Testis (tissue), 3 donors: Measurements from ENCODE around the gene ME3. TPM values are rescaled to one million over a fixed set of nuclear protein-coding genes. Genes with fewer than 3 reads are reported as not detected.

Source experiments
- DNase-seq: peaks from one replicate; pipeline ENCODE4 v3.0.0-alpha.2; 2019
- H3K27ac ChIP-seq, 2 donors: fragments of 200-600 bp; sonication (generic); one replicate each; pipeline ENCODE4 v1.5.1; 2019
- H3K27me3 ChIP-seq: fragments of 200-600 bp; sonication (generic); one replicate; pipeline ENCODE4 v1.5.1; 2019
- H3K36me3 ChIP-seq: fragments of 200-600 bp; sonication (generic); one replicate; pipeline ENCODE4 v1.5.1; 2017; ENCODE audit warnings: low read depth; ENCODE audit errors: missing control alignments
- H3K4me1 ChIP-seq: fragments of 200-600 bp; sonication (generic); one replicate; pipeline ENCODE4 v1.5.1; 2019
- H3K4me3 ChIP-seq, 2 donors: fragments of 200-600 bp; sonication (generic); one replicate each; pipeline ENCODE4 v1.5.1; 2017 to 2019
- H3K9me3 ChIP-seq: fragments of 200-600 bp; sonication (generic); one replicate; pipeline ENCODE4 v1.5.1; 2017
- POLR2A ChIP-seq: fragments of 450-650 bp; IDR thresholded peaks from one replicate; pipeline ENCODE4 v1.6.1; 2017; ENCODE audit warnings: antibody characterized with exemption, mild to moderate bottlenecking, moderate library complexity
- WGBS, 2 donors: methylation state at CpG; one replicate each; pipeline ENCODE4 v1.1.5; 2018; 5-methylcytosine and 5-hydroxymethylcytosine counted together
- intact Hi-C: fragments of 100-400 bp; cut with DNase I; formaldehyde crosslinking; loops from one replicate; pipeline ENCODE4 v1.15.1; 2023; ENCODE audit warnings: low total_unique reads
- polyA plus RNA-seq: library from polyadenylated mRNA; stranded (reverse); fragments of 350-450 nt; fragmentation: Illumina TruSeq; extraction: RNeasy Lipid Tissue Mini Kit (QIAGEN cat#74804); gene quantifications from one replicate; pipeline ENCODE4 v1.2.3, GENCODE V29; 2014; ENCODE audit warnings: low read depth, low replicate concordance; ENCODE audit not compliant: insufficient read depth
- total RNA-seq, 2 donors: library from RNA; depleted of rRNA; stranded (reverse); fragments of >200 nt; gene quantifications; one replicate each; pipeline ENCODE4 v1.2.3, GENCODE V29; 2016
- TF ChIP-seq, protein P1 (sequence below), 3 experiments: fragments of 450-650 bp in 2 of 3; fragments of 200-600 bp in 1 of 3; sonication (generic) in 1 of 3; IDR thresholded peaks; one replicate each; pipeline ENCODE4 v1.5.1; 2016 to 2019; ENCODE audit warnings: antibody characterized with exemption in 3 of 3, mild to moderate bottlenecking in 2 of 3, moderate library complexity in 1 of 3

Gene ME3
- total and polyA plus RNA-seq, 3 donors from 2014 or later: 26.7 to 170 (median 115) TPM

DNA sequence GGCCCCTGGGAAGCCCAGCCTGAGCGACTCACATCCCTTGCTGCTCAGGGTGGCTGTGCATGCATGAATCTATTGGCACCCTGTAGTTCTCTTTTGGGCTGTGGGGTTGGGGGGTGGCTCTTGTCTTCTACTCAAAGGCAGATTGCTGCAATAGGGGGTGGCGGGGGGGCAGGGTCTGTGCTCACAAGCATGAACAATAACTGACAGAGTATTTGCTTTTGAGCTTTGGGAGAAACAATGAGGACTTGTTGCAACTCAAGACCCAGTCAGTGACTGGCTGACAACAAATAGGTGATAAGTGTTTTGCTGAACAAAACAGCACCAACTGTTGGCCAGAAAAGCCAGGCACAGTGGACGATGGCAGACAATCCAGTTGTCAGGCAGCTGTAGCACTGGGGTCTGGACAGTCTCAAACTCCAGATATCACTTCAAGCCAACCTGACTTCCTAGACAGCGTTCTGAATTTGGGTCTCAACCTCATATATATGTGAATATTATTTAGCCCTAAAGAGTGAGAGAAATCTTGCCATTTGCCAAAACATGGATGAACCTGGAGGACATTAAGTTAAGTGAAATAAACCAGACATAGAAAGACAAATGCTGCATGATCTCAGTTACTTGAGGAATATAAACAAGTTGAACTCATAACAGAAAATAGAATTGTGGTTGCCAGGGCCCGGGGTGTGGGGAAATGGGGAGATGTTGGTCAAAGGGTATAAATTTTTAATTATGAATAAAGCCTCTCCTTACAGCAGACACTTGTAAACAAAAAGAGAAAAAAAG lies 61.7 kb downstream of the ME3 start:
- Histone ChIP-seq H3K27me3 (no peaks in the 10 kb centered on the region), H3K27ac (no peak overlapping the region), H3K36me3 (no peaks in the 10 kb centered on the region), H3K9me3 (no peaks in the 10 kb centered on the region), H3K4me1 (peaks cover 11% of the 10 kb centered on the region), H3K4me3 (no peak overlapping the region)
- no peak for TF ChIP-seq POLR2A
- TF ChIP-seq, protein P1, sequence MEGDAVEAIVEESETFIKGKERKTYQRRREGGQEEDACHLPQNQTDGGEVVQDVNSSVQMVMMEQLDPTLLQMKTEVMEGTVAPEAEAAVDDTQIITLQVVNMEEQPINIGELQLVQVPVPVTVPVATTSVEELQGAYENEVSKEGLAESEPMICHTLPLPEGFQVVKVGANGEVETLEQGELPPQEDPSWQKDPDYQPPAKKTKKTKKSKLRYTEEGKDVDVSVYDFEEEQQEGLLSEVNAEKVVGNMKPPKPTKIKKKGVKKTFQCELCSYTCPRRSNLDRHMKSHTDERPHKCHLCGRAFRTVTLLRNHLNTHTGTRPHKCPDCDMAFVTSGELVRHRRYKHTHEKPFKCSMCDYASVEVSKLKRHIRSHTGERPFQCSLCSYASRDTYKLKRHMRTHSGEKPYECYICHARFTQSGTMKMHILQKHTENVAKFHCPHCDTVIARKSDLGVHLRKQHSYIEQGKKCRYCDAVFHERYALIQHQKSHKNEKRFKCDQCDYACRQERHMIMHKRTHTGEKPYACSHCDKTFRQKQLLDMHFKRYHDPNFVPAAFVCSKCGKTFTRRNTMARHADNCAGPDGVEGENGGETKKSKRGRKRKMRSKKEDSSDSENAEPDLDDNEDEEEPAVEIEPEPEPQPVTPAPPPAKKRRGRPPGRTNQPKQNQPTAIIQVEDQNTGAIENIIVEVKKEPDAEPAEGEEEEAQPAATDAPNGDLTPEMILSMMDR (IDR thresholded peaks at IDR 0.05): no peak
- 78 to 87% methylated on average over 5 of the region's 5 CpGs for WGBS, 2 donors
- intact Hi-C loops: no loop called here
- DNase-seq: no peak

DNA sequence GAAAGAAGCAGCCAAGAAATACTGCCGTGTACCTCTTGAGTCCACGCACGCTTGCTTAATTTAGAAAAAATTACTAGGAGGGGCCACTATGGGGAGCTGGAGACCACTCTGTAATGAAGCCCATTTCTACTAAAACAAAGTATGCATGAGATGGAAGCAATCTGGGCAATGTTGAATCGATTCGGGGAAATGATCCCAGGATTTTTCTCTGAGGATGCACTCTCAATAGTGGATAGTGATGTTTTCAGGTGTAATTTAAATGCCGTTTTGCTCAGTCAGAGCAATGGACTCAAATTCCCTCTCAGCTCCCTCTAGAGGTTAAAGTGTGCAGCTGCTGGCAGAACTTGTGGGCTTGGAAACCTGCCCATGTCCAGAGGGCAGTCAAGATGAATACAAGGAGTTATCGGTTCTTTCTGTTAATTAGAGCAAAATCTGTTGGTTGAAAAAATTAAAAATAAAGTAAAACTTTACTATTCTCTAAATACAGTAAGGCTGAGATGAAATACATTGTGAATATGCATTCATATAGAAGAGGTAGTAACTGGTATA lies 64.1 kb downstream of the ME3 start:
- Histone ChIP-seq H3K4me1 (peaks cover 11% of the 10 kb centered on the region), H3K36me3 (no peaks in the 10 kb centered on the region), H3K9me3 (no peaks in the 10 kb centered on the region), H3K27me3 (no peaks in the 10 kb centered on the region), H3K4me3 (no peak overlapping the region), H3K27ac (no peak overlapping the region)
- intact Hi-C loops: loop anchor here (5.0 kb wide), 1 partner anchor 209 kb away; no protein-coding TSS in a partner anchor
- TF ChIP-seq, protein P1 (IDR thresholded peaks at IDR 0.05): peak; percentile 82 to 89 (median 83)
- no peak for TF ChIP-seq POLR2A
- DNase-seq: peak; percentile 76
- 3% methylated on average over 7 of the region's 7 CpGs for WGBS, 2 donors

DNA sequence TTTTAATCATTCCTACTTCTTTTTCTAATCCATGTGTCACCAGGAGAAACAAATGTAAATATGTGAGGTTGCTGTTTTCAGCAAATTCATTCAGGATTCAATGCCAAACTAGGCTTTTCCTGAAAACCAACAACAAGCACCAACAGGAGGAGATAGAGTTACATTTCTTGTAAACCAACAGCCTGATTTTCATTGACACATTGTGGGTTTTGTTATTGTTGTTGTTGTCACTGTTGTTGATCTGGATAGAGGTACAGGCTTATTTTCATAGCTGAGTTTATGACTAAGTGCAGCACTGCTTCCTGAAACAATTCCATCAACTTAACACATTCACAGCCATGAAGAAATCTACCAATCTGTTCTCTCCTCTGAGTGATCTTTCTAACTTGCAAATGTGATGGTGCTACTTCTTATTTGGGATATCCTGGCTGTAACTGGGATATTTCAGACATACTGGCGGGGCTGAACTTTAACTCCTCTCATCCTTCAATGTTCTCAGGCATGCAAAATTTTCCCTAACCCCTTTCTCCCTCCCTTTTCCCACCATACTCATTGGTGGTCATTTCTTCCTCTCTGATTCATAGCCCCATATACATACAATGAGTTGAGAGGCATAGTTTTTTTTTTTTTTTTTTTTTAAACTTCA lies 65.5 kb downstream of the ME3 start:
- no peaks in the 10 kb centered on the region for H3K27me3 ChIP-seq
- no peak for DNase-seq
- no peaks in the 10 kb centered on the region for H3K36me3 ChIP-seq
- 63 to 74% methylated on average over 1 of the region's 1 CpG for WGBS, 2 donors
- intact Hi-C loops: loop anchor here (5.0 kb wide), 1 partner anchor 210 kb away; no protein-coding TSS in a partner anchor
- no peak overlapping the region for H3K4me3 ChIP-seq
- H3K4me1 ChIP-seq: peaks cover 11% of the 10 kb centered on the region
- no peaks in the 10 kb centered on the region for H3K9me3 ChIP-seq
- no peak for TF ChIP-seq POLR2A
- TF ChIP-seq, protein P1 (IDR thresholded peaks at IDR 0.05): no peak
- no peak overlapping the region for H3K27ac ChIP-seq

DNA sequence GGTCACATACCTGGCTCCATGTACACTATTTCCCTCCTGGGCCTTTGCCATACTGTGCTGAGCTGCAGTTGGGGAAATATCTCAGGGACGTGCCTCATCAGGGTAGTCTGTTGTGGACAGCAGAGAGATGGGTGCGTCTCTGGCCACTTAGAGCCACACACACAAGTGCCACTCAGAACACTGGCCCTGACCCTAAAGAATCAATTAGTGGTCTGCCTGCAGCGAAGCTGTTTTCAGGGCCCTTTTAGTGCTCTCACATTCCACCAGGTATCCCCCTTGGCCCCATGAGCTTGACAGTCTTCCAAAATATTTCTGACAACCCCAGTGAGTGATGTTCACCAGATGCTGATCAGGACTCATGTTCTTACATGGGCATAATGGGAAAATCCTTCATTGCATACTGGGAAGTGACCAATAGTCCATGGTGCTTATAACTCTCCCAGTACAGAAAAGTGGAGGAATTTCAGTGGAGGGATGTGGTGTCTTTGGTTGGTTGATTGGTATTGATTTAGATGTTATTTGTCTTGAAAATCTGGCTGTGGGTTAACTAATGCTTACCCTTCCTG lies 66.1 kb downstream of the ME3 start:
- Histone ChIP-seq H3K4me3 (no peak overlapping the region), H3K9me3 (no peaks in the 10 kb centered on the region), H3K4me1 (peaks cover 11% of the 10 kb centered on the region), H3K27ac (no peak overlapping the region), H3K27me3 (no peaks in the 10 kb centered on the region), H3K36me3 (no peaks in the 10 kb centered on the region)
- no peak for DNase-seq
- 89 to 94% methylated on average over 3 of the region's 3 CpGs for WGBS, 2 donors
- TF ChIP-seq POLR2A: no peak
- TF ChIP-seq, protein P1 (IDR thresholded peaks at IDR 0.05): no peak
- intact Hi-C loops: loop anchor here (5.0 kb wide), 1 partner anchor 211 kb away; no protein-coding TSS in a partner anchor
